GM19193 (cell line): Measurements from ENCODE around the gene MFAP4.

Source experiments
- POLR2A ChIP-seq: IDR thresholded peaks from 4 replicates; pipeline ENCODE4 v1.6.1; 2011; ENCODE audit not compliant: insufficient read depth, insufficient read length; ENCODE audit errors: extremely low read depth

MFAP4 gene

GRCh38 chr17:19343256-19343630 is 43.7 kb downstream of the MFAP4 start:
- TF ChIP-seq POLR2A, result no peak

DNA sequence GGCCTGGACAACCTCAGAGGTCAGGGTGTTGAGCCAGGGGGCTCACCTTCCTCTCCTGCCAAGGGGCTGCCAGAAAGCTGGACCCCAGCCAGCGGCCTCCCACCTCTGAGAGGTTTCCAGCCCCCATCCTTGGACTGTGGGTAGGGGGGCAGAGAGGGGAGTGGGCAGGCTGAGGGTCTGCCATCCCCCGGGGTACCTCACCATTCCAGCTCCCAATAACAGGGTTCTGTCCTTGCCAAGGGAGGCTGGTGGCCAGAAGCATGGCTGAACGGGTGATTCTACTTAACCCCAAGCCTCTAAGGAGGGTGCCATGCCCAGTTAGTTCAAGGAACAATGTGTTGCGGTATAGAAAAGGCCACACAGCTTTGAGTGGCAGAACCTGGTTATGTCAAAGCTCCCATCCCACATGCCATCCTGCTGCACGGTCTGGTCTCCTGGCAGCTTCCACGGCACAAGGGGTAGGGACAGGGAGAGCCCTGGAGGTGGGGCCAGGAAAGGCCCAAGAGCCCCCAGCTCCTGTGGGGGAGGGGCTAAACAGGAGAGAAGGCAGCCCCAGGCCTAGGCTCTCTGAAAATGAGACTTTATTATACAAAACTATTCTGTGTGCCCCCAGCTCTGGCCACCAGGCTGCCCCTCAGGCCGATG is 44.3 kb downstream of the MFAP4 start:
- no peak for TF ChIP-seq POLR2A

DNA sequence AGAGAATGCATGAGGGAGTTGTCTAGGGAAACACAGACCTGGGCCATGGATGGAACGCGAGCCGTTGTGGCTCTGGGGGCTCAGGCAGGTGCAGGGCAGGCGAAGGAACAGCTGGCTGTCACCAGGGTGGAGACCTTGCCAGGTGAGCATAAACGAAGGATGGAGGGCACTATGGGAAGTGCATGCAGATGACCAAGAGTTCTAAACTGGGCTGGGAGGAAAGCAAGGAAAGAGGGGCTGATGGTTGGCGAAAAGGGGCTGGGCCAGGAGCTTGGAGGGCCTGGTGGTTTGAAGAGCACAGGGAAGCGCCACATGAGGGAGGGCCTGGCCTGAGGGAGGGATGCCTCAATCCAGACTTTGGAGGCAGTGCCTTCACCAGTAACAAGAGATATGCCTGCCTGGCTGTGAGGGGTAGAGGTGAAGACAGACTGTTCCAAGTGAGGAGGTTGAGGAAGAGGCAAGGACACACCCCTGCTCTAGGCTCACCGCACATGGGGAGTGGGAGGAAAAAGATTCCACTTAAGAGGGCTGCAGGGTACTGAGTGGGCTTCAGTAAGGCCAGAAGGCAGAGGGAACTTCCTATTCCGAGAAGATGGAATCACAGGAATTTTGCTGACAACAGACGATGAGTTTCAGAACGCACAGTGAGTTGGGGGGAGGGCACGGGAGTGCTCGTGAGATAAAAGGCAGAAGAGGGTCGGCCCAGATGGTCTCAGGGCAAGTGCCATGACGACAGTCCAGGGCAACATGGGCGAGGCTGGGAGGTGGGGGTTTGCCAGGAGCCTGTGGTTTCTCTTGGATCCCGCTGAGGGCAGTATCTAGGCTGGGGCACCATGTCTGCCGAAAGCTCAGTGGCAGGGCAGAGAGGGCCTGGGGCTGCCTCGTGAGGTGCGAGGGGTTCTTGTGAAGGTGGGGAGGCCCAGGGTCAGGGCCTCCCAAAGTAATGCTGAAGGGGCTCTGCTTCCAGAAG is 45.1 kb downstream of the MFAP4 start:
- TF ChIP-seq POLR2A, result no peak

DNA sequence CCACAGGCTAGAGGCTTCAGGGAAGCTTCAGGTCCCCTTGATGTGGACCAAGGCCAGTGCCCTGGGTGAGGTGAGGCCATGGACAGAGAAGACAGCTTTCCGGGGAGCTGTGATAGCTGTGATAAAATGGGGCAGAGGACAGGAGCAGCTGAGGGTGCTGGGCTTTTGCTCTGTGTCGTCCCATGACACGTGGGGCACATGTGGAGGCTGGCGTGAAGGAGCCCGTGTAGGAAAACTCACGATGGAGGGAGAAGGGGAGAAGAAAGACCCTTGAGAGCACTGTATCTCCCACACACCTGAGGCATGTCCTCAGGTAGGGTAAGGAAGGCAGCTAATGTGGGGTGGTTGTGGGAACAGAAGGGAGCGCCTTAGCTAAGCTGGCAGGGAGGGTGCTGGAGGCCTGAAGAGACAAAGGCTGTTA is 45.8 kb downstream of the MFAP4 start:
- TF ChIP-seq POLR2A, result no peak

DNA sequence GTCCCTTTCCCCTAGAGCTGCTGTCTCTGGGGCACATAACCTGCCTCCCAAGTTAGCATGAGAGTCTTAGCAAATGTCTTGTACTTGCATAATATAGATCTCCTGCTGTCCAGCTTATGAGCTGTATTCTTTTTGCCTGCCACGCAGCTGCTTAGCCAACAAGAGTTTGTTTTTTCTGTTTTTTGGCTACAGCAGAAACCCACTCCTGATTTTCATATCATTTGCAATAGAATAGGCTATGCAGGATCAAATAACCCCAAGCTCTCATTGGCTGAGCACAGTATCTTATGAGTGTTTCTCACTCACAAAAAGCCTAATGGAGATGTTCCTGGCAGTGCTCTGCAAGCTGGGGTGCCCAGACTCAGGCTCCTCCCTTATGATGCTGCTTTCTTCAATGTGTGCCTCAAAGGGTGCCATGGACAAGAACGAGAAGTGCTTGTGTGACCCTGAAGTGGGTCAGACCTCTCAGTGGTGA is 47.6 kb downstream of the MFAP4 start:
- TF ChIP-seq POLR2A, result no peak

GRCh38 chr17:19338031-19338990 is 48.7 kb downstream of the MFAP4 start:
- no peak for TF ChIP-seq POLR2A

DNA sequence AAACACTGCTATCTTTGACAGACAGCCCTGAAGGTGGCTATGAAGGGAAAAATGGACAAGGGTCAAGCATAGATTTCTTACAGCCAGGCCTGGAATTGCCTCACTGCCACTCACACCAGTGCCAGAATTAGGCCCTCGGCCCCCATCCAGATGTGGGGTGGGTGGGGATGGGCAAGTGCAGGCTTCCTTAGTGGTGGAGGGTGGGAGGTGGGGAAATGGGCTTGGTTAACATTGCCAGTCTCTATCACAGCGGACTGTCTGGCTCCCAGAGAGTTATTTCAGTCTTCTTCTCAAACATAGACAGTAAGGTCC is 49.3 kb downstream of the MFAP4 start:
- no peak for TF ChIP-seq POLR2A

- no peak for TF ChIP-seq POLR2A
These were observed 49.9 kb downstream of the MFAP4 start for GRCh38 chr17:19336938-19337711.

DNA sequence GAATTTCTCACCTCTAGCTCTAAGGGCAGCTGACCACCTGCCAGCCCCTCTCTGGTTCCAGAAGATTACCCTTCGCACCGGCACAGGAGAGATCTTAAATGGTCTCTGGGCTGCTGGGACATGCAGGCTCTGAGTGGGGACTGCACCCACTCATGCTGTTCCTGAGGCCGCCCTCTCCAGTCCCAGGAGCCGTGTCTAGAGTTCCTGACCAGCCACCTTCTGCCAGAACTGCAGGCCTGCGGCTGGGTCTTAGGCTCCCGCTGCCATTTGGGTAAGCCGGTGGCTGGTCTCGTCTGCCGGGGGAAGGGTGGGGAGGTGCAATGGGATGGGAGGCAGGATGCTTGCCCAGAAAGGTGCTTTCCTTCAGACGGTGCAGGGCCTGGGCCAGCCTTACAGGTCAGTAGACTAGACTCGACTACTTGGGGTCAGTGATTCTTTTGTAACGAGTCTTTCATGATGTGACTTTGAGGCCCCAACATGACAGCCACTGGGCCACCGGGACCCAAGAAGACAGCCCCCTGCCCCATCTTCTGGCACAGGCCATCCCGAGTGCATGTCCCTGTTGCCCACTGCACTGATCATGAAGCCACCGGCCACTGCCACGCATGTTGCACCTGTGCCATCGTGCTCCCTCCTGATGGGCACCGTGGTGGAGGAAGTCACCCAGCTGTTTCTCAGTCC is 50.9 kb downstream of the MFAP4 start:
- no peak for TF ChIP-seq POLR2A

GRCh38 chr17:19334331-19334730 is 52.7 kb downstream of the MFAP4 start:
- TF ChIP-seq POLR2A, result no peak

GRCh38 chr17:19333736-19334290 is 53.2 kb downstream of the MFAP4 start:
- TF ChIP-seq POLR2A, result no peak
